Measurements from ENCODE around the gene VENTX.
"Not testable (repeated sequence)": the region's sequence is repeated elsewhere in the genome, so short reads cannot be mapped to it uniquely, and the experiment has no call there.

The VENTX gene

GRCh38 chr10:133214468-133215410 lies 22.9 kb upstream of the VENTX start:
- no peak for DNase-seq (ENCODE audit: low spot score)

DNA sequence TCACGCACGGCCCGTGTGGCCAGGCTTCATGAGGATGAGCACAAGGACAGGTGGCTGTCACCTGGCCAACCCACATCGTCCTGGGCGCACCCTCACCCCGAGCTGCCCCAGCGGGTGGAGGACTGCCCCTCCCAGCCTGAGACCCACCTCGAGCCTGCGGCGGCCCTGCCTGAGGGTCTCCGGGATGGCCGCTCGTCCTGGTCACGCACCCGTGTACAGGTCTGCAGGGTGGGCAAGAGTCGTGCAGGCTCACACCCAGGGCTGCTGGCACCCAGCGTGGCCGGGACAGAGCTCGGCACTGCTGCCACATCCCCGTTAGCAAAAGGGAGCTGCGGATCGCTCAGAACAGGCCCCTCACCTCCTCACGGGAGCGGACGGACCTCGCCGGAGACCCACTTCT lies 22.1 kb upstream of the VENTX start:
- no peak for DNase-seq (ENCODE audit: low spot score)

GRCh38 chr10:133216776-133217175 lies 20.9 kb upstream of the VENTX start:
- DNase-seq (ENCODE audit: low spot score): no peak

DNA sequence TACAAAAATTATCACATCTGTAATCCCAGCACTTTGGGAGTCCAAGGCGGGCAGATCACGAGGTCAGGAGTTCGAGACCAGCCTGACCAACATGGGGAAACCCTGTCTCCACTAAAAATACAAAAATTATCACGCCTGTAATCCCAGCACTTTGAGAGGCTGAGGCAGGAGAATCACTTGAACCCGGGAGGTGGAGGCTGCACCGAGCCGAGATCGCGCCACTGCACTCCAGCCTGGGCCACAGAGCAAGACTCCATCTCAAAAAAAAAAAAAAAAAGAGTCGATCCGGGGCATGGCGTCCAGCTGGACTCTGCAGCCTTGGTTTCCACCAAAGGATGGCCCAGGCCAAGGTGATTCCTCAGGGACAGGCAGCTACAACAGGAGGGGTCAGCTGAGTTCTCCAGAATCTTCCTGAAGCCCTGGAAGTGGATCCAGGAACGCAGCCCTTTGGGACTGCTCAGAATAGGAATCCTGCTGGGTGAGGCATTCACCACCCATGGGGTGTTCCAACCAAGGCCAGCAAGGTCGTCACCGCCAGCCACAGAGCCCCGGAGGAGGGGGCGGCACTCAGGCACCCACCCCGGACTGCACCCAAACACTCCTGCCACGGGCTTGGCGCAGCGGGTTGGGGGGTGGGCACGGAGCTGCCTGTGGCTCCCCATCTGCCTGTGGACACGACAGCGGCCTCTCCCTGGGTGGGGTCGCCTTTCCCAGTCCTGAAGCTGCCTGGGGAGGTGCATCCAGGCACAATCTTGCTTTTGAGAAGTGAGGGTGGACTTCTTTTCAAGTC lies 19.7 kb upstream of the VENTX start:
- no peak for DNase-seq (ENCODE audit: low spot score)

DNA sequence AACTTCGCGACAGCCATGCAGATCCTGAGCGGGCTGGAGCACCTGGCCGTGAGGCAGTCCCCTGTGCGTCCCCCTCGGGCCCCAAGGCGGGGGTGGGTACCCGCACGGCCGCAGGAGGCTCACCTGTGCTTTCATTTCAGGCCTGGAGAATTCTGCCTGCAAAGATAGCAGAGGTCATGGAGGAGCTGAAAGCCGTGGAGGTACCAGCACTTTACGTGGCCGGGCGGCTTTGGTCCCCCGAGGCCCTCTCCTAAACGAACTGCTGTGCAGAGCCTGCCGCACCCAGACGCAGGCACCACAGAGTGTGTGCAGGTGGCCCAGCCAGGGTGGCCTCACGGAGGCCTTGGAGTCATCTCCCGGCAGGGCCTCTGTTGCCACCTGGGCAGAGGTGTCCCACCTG lies 18.8 kb upstream of the VENTX start:
- DNase-seq (ENCODE audit: low spot score): no peak

DNA sequence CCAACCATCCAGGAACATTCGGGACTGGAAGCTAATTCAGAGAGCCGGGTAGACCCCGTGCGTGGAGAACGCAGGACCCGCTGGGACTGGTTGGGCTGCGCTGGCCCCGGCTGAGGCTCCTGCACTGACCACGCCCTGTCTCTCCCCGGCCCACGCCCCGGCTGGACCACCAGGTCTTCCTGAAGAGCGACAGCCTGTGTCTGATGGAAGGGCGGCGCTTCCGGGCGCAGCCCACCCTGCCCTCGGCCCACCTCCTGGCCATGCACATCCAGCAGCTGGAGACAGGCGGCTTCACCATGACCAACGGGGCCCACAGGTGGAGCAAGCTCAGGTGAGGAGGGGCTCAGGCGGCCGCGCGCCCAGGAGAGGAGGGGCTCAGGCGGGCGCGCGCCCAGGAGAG lies 17.9 kb upstream of the VENTX start:
- DNase-seq (ENCODE audit: low spot score): no peak

- no peak for DNase-seq (ENCODE audit: low spot score)
These were observed 16.3 kb upstream of the VENTX start for GRCh38 chr10:133221331-133221730.

- not testable (repeated sequence) for DNase-seq (ENCODE audit: low spot score)
These were observed 15.9 kb upstream of the VENTX start for GRCh38 chr10:133221756-133222155.

- no peak for DNase-seq (ENCODE audit: low spot score)
These were observed 13.6 kb upstream of the VENTX start for GRCh38 chr10:133224076-133224475.

DNA sequence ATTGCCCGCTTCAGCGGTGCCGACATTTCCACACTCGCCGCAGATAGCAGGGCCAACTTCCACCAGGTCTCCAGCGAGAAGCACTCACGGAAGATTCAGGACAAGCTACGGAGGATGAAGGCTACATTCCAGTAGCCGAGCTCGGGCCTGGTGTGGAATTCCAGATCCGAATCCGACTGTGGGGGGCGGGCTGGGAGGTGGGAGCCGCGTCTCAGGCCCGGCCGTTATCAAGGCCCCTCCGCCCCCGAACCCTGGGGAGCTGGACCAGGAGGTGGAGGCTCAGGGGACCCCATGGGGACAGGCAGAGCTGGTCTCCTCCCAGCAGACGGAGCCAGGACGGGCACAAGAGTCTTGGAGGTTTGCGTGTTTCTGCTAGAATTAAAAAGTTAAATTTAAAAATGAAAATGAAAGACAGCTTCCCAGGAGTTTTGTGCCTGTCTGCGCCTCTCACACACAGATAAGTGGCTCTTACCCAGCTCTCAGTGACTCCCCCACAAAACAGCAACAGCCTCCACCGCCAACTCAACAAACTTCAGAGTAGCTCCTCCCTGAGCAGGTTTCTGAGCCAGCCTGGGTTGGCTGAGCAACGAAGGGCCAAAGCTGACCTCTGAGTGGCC lies 12.8 kb upstream of the VENTX start:
- DNase-seq (ENCODE audit: low spot score): no peak

DNA sequence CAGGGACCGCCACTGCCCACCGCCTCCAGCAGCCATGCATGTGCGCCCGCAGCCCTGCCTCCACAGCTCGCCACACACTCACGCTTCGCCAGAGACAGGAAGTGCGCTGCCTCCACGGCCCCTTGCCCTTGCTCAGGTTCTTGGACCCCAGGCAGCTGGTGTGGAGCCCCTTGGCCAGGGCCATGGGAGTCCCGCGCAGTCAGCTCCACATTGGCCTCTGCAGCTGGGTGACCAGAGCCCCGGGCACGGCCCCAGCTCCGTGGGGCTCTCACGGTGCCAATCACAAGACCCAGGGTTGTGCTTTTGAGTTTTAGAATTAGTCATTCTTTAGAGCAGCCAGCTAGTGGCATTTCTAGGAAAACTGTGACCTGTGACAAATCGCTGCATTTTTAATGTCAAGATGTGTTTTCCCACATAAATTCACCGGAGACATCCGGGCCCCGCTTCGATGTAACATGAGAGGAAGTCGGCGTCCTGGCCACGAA lies 11.9 kb upstream of the VENTX start:
- DNase-seq (ENCODE audit: low spot score): no peak

- no peak for DNase-seq (ENCODE audit: low spot score)
These were observed 11.3 kb upstream of the VENTX start for GRCh38 chr10:133226251-133226808.

- no peak for DNase-seq (ENCODE audit: low spot score)
These were observed 10.4 kb upstream of the VENTX start for GRCh38 chr10:133227256-133227655.

GRCh38 chr10:133229265-133230043 lies 8.2 kb upstream of the VENTX start:
- no peak for DNase-seq (ENCODE audit: low spot score)

DNA sequence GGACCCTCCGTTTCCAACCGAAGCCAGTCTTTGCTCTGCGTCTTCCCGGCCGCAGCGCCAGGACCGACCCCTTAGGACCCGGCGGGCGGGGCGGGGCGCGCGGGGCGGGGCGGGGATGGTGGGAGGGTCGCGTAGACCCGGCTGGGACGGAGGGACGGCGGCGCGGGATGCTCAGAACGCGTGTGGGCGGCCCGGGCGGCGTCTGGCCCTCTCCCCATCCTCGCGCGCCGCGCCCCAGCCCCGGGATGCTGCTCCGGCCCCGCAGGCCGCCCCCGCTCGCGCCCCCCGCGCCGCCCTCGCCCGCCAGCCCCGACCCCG lies 7.7 kb upstream of the VENTX start, which contains the start of gene UTF1:
Gene UTF1 (plus strand): TSS at position 174 of the 318 bp plus-strand sequence. CDS start 72 bp downstream, at position 246.
- no peak for DNase-seq (ENCODE audit: low spot score)

DNA sequence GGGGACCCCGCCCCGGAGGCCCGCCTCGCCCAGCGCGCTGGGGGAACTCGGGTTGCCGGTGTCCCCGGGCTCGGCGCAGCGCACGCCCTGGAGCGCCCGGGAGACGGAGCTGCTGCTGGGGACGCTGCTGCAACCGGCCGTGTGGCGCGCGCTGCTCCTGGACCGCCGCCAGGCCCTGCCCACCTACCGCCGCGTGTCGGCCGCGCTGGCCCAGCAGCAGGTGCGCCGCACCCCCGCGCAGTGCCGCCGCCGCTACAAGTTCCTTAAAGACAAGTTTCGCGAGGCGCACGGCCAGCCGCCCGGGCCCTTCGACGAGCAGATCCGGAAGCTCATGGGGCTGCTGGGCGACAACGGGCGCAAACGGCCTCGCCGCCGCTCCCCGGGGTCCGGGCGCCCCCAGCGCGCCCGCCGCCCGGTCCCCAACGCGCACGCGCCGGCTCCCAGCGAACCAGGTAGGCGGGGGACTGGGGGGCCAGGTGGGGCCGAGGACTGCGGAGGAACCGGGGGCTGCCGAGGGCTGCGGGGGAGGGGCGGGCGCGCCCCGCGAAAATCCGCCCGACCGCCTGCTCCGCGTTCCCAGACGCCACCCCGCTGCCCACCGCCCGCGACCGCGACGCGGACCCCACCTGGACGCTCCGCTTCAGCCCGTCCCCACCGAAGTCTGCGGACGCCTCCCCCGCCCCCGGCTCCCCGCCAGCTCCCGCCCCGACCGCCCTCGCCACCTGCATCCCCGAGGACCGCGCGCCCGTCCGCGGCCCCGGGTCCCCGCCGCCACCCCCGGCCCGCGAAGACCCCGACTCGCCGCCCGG lies 7.1 kb upstream of the VENTX start:
- no peak for DNase-seq (ENCODE audit: low spot score)

- DNase-seq (ENCODE audit: low spot score): no peak
These were observed 6.3 kb upstream of the VENTX start for GRCh38 chr10:133231244-133231945.

DNA sequence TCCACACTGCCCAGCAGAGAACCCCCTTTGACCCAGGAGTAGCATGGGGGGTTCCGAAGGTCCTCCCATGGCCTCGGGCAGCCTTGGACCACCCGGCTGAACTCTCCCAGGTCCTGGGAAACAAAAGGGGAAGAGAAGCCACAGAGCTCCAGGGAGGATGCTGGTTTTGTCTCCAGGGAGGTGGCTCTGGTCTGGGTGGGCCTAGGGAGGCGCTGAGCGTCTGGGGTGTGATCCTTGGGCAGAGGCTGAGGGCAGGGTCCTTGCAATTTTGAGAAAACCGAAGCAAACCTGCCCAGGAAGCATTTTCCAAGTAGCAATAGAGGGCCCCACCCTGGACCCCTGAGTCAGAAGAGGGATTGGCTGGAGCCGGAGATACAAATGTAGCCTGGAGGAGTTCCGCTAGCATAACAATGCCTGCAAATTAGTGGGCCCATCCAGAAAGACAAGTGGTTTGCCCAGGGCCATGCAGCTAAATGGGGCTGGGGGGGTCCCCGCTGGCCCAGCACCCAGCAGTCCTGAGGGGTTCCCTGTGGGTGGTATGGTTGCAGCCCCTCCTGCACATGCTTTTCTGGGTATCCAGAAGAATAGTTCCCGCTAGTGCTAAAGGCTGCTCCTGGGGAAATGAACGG lies 5.6 kb upstream of the VENTX start:
- no peak for DNase-seq (ENCODE audit: low spot score)

- not testable (repeated sequence) for DNase-seq (ENCODE audit: low spot score)
These were observed 2.9 kb upstream of the VENTX start for GRCh38 chr10:133234796-133235195.

All from CD4-positive, alpha-beta T cell treated with Interleukin-6 at 100 ng/mL for 8 hours (primary cell).